Measurements from ENCODE around the gene PIK3AP1. TPM values are rescaled to one million over a fixed set of nuclear protein-coding genes. Genes with fewer than 3 reads are reported as not detected.
A peak's percentile ranks its signal among the peaks of the same experiment; 100 is the strongest.

The PIK3AP1 gene
- total and polyA plus RNA-seq, 10 of the 15 experiments (the other 5 are each of a cell fraction or from before 2014, with no cell fraction given) = 26.2 to 306 (median 119) TPM

DNA sequence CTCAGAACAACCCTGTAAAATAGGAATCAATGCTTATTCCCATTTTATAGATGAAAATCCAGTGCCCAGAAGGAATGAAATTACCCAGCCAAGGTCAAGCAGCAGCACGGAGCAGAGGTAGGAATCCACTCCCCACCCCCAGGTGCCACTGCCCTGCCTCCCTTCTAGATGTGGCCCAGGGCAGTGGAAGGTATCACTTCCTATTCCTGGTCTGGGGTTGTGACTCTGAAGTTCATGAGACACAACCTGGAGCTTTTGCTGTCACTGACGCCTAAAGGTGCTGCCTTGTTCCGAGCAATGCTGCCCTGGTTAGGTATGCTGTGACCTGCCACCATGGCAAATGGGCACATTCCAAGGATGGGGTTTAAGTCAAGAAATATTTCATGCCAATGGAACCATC, 53.6 kb downstream of the PIK3AP1 start (continued):
- TF ChIP-seq, protein P1, sequence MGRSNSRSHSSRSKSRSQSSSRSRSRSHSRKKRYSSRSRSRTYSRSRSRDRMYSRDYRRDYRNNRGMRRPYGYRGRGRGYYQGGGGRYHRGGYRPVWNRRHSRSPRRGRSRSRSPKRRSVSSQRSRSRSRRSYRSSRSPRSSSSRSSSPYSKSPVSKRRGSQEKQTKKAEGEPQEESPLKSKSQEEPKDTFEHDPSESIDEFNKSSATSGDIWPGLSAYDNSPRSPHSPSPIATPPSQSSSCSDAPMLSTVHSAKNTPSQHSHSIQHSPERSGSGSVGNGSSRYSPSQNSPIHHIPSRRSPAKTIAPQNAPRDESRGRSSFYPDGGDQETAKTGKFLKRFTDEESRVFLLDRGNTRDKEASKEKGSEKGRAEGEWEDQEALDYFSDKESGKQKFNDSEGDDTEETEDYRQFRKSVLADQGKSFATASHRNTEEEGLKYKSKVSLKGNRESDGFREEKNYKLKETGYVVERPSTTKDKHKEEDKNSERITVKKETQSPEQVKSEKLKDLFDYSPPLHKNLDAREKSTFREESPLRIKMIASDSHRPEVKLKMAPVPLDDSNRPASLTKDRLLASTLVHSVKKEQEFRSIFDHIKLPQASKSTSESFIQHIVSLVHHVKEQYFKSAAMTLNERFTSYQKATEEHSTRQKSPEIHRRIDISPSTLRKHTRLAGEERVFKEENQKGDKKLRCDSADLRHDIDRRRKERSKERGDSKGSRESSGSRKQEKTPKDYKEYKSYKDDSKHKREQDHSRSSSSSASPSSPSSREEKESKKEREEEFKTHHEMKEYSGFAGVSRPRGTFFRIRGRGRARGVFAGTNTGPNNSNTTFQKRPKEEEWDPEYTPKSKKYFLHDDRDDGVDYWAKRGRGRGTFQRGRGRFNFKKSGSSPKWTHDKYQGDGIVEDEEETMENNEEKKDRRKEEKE (IDR thresholded peaks at IDR 0.05) = no peak
- no peak for TF ChIP-seq NR2F1 (conservative IDR thresholded peaks at IDR 0.05)
- peak; percentile 35 for TF ChIP-seq RUNX3 (IDR thresholded peaks at IDR 0.05; ENCODE audit: low read length)
- TF ChIP-seq SRF (IDR thresholded peaks at IDR 0.05; ENCODE audit: low read depth in 2 of 2, low read length in 2 of 2) = no peak
- TF ChIP-seq EED (IDR thresholded peaks at IDR 0.05; ENCODE audit: low read depth) = peak; percentile 67
- peak; percentile 92 for TF ChIP-seq SPI1 (IDR thresholded peaks at IDR 0.05; ENCODE audit: borderline replicate concordance, insufficient read depth, low read depth, low read length)
- 0 out of 2 replicates have a peak, but pooled peaks have one; percentile 38 for TF ChIP-seq IRF4 (IDR thresholded peaks at IDR 0.05; ENCODE audit: low read depth, low read length)
- TF ChIP-seq CHD4 (IDR thresholded peaks at IDR 0.05) = no peak
- no peak for TF ChIP-seq TBL1XR1 (IDR thresholded peaks at IDR 0.05; ENCODE audit: low read depth, low read length)
- 0 out of 2 replicates have a peak, but pooled peaks have one; percentile 29 for TF ChIP-seq CHD2 (IDR thresholded peaks at IDR 0.05; ENCODE audit: borderline replicate concordance, low read depth, low read length)
- no peak for TF ChIP-seq CREM (IDR thresholded peaks at IDR 0.05; ENCODE audit: low read depth)
- no peak for TF ChIP-seq RELA (IDR thresholded peaks at IDR 0.05; ENCODE audit: borderline replicate concordance, partially characterized antibody)
- TF ChIP-seq MEF2A (IDR thresholded peaks at IDR 0.05; ENCODE audit: insufficient read depth, low read depth, low read length) = no peak
- no peak for TF ChIP-seq PAX5 (IDR thresholded peaks at IDR 0.05; ENCODE audit: borderline replicate concordance, low read depth, low read length)
- TF ChIP-seq TARDBP (IDR thresholded peaks at IDR 0.05; ENCODE audit: borderline replicate concordance) = no peak
- TF ChIP-seq MEF2B (IDR thresholded peaks at IDR 0.05; ENCODE audit: partially characterized antibody, poor library complexity, severe bottlenecking) = no peak
- no peak for TF ChIP-seq MYC (IDR thresholded peaks at IDR 0.05; ENCODE audit: insufficient read depth, insufficient read length, insufficient replicate concordance, low read length, severe bottlenecking)
- no peak for TF ChIP-seq SREBF1 (IDR thresholded peaks at IDR 0.05; ENCODE audit: low read length)
- peak; percentile 45; the same call in 1 of the 2 replicates for TF ChIP-seq IKZF1 (conservative IDR thresholded peaks at IDR 0.05)
- TF ChIP-seq FOS (IDR thresholded peaks at IDR 0.05; ENCODE audit: borderline replicate concordance, extremely low read depth, insufficient read length) = no peak
- TF ChIP-seq SREBF2 (IDR thresholded peaks at IDR 0.05; ENCODE audit: low read length) = no peak
- TF ChIP-seq, protein P2, sequence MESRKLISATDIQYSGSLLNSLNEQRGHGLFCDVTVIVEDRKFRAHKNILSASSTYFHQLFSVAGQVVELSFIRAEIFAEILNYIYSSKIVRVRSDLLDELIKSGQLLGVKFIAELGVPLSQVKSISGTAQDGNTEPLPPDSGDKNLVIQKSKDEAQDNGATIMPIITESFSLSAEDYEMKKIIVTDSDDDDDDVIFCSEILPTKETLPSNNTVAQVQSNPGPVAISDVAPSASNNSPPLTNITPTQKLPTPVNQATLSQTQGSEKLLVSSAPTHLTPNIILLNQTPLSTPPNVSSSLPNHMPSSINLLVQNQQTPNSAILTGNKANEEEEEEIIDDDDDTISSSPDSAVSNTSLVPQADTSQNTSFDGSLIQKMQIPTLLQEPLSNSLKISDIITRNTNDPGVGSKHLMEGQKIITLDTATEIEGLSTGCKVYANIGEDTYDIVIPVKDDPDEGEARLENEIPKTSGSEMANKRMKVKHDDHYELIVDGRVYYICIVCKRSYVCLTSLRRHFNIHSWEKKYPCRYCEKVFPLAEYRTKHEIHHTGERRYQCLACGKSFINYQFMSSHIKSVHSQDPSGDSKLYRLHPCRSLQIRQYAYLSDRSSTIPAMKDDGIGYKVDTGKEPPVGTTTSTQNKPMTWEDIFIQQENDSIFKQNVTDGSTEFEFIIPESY (IDR thresholded peaks at IDR 0.05) = no peak
- TF ChIP-seq CHD1 (IDR thresholded peaks at IDR 0.05; ENCODE audit: low read depth, low read length) = no peak
- TF ChIP-seq LARP7 (IDR thresholded peaks at IDR 0.05) = no peak
- no peak for TF ChIP-seq TCF3 (IDR thresholded peaks at IDR 0.05; ENCODE audit: borderline replicate concordance, insufficient read depth, low read depth, low read length)
- TF ChIP-seq, protein P3, sequence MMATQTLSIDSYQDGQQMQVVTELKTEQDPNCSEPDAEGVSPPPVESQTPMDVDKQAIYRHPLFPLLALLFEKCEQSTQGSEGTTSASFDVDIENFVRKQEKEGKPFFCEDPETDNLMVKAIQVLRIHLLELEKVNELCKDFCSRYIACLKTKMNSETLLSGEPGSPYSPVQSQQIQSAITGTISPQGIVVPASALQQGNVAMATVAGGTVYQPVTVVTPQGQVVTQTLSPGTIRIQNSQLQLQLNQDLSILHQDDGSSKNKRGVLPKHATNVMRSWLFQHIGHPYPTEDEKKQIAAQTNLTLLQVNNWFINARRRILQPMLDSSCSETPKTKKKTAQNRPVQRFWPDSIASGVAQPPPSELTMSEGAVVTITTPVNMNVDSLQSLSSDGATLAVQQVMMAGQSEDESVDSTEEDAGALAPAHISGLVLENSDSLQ (IDR thresholded peaks at IDR 0.05) = no peak
- TF ChIP-seq STAT1 (conservative IDR thresholded peaks at IDR 0.05) = no peak
- no peak for TF ChIP-seq SMAD1 (IDR thresholded peaks at IDR 0.05; ENCODE audit: low read depth, partially characterized antibody)
- TF ChIP-seq WRNIP1 (IDR thresholded peaks at IDR 0.05; ENCODE audit: borderline replicate concordance, low read depth, low read length) = no peak

Measured in GM12878 (cell line).